Measurements from ENCODE around the gene CAST. TPM values are rescaled to one million over a fixed set of nuclear protein-coding genes. Genes with fewer than 3 reads are reported as not detected.

CAST gene
- total and polyA plus RNA-seq, 12 donors = 54.3 to 329 (median 172) TPM

GRCh38 chr5:96633820-96634219, 28.4 kb upstream of the CAST start:
- H3K36me3 ChIP-seq (replicated peaks in 1 of 2) = no peaks in the 10 kb centered on the region
- 67 to 85% (median 81%) methylated on average over 4 of the region's 4 CpGs for WGBS, 4 donors
- DNase-seq = no peak
- intact Hi-C loops (cut with DNase I) = no loop called here
- H3K4me3 ChIP-seq = no peak overlapping the region
- no peak for TF ChIP-seq POLR2A (IDR thresholded peaks at IDR 0.05)
- TF ChIP-seq CTCF (IDR thresholded peaks at IDR 0.05) = no peak
- peaks cover 0 to 6% of the 10 kb centered on the region in 2 donors for H3K4me1 ChIP-seq (replicated peaks in 1 of 2)
- H3K27ac ChIP-seq = no peak overlapping the region
- H3K9me3 ChIP-seq (replicated peaks in 1 of 3) = no peaks in the 10 kb centered on the region
- no peaks in the 10 kb centered on the region for H3K27me3 ChIP-seq

GRCh38 chr5:96634881-96635280, 27.3 kb upstream of the CAST start:
- WGBS, 4 donors = 35 to 52% (median 47%) methylated on average over 1 of the region's 1 CpG
- TF ChIP-seq POLR2A (IDR thresholded peaks at IDR 0.05) (no peak), CTCF (IDR thresholded peaks at IDR 0.05) (no peak)
- peaks cover 0 to 6% of the 10 kb centered on the region in 2 donors for H3K4me1 ChIP-seq (replicated peaks in 1 of 2)

GRCh38 chr5:96636046-96636445, 26.1 kb upstream of the CAST start:
- H3K27ac ChIP-seq = no peak overlapping the region
- H3K4me1 ChIP-seq (replicated peaks in 1 of 2) = peaks cover 0 to 6% of the 10 kb centered on the region in 2 donors
- TF ChIP-seq POLR2A (IDR thresholded peaks at IDR 0.05) (no peak), CTCF (IDR thresholded peaks at IDR 0.05) (no peak)
- DNase-seq = no peak
- no peaks in the 10 kb centered on the region for H3K27me3 ChIP-seq
- no peaks in the 10 kb centered on the region for H3K36me3 ChIP-seq (replicated peaks in 1 of 2)
- H3K9me3 ChIP-seq (replicated peaks in 1 of 3) = no peaks in the 10 kb centered on the region
- H3K4me3 ChIP-seq = no peak overlapping the region
- intact Hi-C loops (cut with DNase I) = no loop called here
- 53 to 81% (median 72%) methylated on average over 1 of the region's 1 CpG for WGBS, 4 donors

More at GRCh38 chr5:96634881-96635280, 27.3 kb upstream of the CAST start:
- no peak overlapping the region for H3K4me3 ChIP-seq
- H3K9me3 ChIP-seq (replicated peaks in 1 of 3) = no peaks in the 10 kb centered on the region
- no peaks in the 10 kb centered on the region for H3K27me3 ChIP-seq
- no peaks in the 10 kb centered on the region for H3K36me3 ChIP-seq (replicated peaks in 1 of 2)
- no peak overlapping the region for H3K27ac ChIP-seq
- DNase-seq = no peak
- intact Hi-C loops (cut with DNase I) = no loop called here

- 86 to 98% (median 88%) methylated on average over 4 of the region's 4 CpGs for WGBS, 4 donors
- H3K4me3 ChIP-seq = no peak overlapping the region
- no peaks in the 10 kb centered on the region for H3K36me3 ChIP-seq (replicated peaks in 1 of 2)
- H3K27me3 ChIP-seq = no peaks in the 10 kb centered on the region
- peaks cover 0 to 6% of the 10 kb centered on the region in 2 donors for H3K4me1 ChIP-seq (replicated peaks in 1 of 2)
- TF ChIP-seq POLR2A (IDR thresholded peaks at IDR 0.05) (no peak), CTCF (IDR thresholded peaks at IDR 0.05) (no peak)
- H3K9me3 ChIP-seq (replicated peaks in 1 of 3) = no peaks in the 10 kb centered on the region
- no peak for DNase-seq
- H3K27ac ChIP-seq = no peak overlapping the region
- intact Hi-C loops (cut with DNase I) = no loop called here
Observed at GRCh38 chr5:96636594-96636993, 25.6 kb upstream of the CAST start.

All from adrenal gland (tissue), 12 donors.